Smooth muscle cell (in vitro differentiated cells): Measurements from ENCODE around the gene MCCC1. TPM values are rescaled to one million over a fixed set of nuclear protein-coding genes. Genes with fewer than 3 reads are reported as not detected.
A peak's percentile ranks its signal among the peaks of the same experiment; 100 is the strongest.
"Not testable (repeated sequence)": the region's sequence is repeated elsewhere in the genome, so short reads cannot be mapped to it uniquely, and the experiment has no call there.

ENCODE experiments used
- DNase-seq: peaks from one replicate; lab custom pipeline; 2025; ENCODE audit not compliant: unreplicated experiment; lab: John Stamatoyannopoulos, UW
- H2AFZ ChIP-seq: fragments of 200-600 bp; sonication (generic); 2 replicates; pipeline ENCODE4 v1.6.0; 2016; ENCODE audit warnings: antibody characterized with exemption, low read depth, mild to moderate bottlenecking
- H3F3A ChIP-seq: fragments of 200-600 bp; sonication (generic); 2 replicates; pipeline ENCODE4 v1.6.0; 2017; ENCODE audit warnings: antibody characterized with exemption, low read depth
- H3K27ac ChIP-seq: fragments of 200-600 bp; sonication (generic); 2 replicates; pipeline ENCODE4 v1.5.1; 2016; ENCODE audit warnings: low read depth, mild to moderate bottlenecking
- H3K27me3 ChIP-seq: fragments of 200-600 bp; sonication (generic); 2 replicates; pipeline ENCODE4 v1.6.1; 2016; ENCODE audit warnings: low read depth, mild to moderate bottlenecking
- H3K36me3 ChIP-seq: fragments of 200-600 bp; sonication (generic); 2 replicates; pipeline ENCODE4 v1.5.1; 2016; ENCODE audit warnings: low read depth
- H3K4me1 ChIP-seq: fragments of 200-600 bp; sonication (generic); 2 replicates; pipeline ENCODE4 v1.5.1; 2016; ENCODE audit warnings: low read depth
- H3K4me2 ChIP-seq: fragments of 200-600 bp; sonication (generic); 2 replicates; pipeline ENCODE4 v1.6.0; 2016; ENCODE audit warnings: mild to moderate bottlenecking
- H3K4me3 ChIP-seq: fragments of 200-600 bp; sonication (generic); 2 replicates; pipeline ENCODE4 v1.5.1; 2016; ENCODE audit warnings: mild to moderate bottlenecking
- H3K79me2 ChIP-seq: fragments of 200-600 bp; sonication (generic); 2 replicates; pipeline ENCODE4 v1.6.0; 2016; ENCODE audit warnings: low read depth, mild to moderate bottlenecking
- H3K9ac ChIP-seq: fragments of 200-600 bp; sonication (generic); 2 replicates; pipeline ENCODE4 v1.6.0; 2016; ENCODE audit warnings: low read depth
- H3K9me3 ChIP-seq: fragments of 200-600 bp; sonication (generic); replicated peaks from 2 replicates; pipeline ENCODE4 v1.5.1; 2016; ENCODE audit warnings: low read depth
- H4K20me1 ChIP-seq: fragments of 200-600 bp; sonication (generic); 2 replicates; pipeline ENCODE4 v1.6.0; 2016; ENCODE audit warnings: low read depth
- CTCF ChIP-seq: fragments of 200-600 bp; sonication (generic); IDR thresholded peaks from 2 replicates; pipeline ENCODE4 v1.5.1; 2017; ENCODE audit warnings: borderline replicate concordance, mild to moderate bottlenecking, antibody characterized with exemption; ENCODE audit not compliant: insufficient read depth, poor library complexity, severe bottlenecking
- WGBS: methylation state at CpG from one replicate; pipeline ENCODE4 v1.1.7; 2016; ENCODE audit warnings: low lambda C conversion rate; 5-methylcytosine and 5-hydroxymethylcytosine counted together
- polyA plus RNA-seq: library from polyadenylated mRNA; unstranded; fragments of >200 nt; fragmentation: Nextera tagmentation; extraction: Ambion mirVana; gene quantifications from 2 replicates; pipeline ENCODE4 v1.2.1, GENCODE V29; 2016
- total RNA-seq: library from RNA; depleted of rRNA; stranded (reverse); fragments of >200 nt; gene quantifications from 2 replicates; pipeline ENCODE4 v1.2.3, GENCODE V29; 2014

The MCCC1 gene
- total and polyA plus RNA-seq, 2 experiments from 2014 or later = 10.4 to 12.1 TPM

DNA sequence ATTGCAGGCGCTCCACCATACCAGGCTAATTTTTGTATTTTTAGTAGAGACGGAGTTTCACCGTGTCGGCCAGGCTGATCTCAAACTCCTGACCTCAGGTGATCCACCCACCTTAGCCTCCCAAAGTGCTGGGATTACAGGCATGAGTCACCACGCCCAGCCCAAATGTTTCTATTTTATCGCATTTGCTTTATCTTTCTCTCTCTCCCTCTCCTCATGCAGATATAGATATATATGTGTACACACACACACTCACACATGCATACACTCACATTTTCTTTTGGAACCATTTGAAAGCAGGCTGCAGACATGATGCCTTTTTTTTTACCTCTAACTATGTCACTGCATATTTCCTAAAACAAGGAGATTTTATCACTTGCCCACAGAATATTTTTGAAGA is 7.3 kb upstream of the MCCC1 start:
- H3K4me2 ChIP-seq = no peak overlapping the region
- 76% methylated on average over 6 of the region's 6 CpGs for WGBS
- TF ChIP-seq CTCF = no peak

DNA sequence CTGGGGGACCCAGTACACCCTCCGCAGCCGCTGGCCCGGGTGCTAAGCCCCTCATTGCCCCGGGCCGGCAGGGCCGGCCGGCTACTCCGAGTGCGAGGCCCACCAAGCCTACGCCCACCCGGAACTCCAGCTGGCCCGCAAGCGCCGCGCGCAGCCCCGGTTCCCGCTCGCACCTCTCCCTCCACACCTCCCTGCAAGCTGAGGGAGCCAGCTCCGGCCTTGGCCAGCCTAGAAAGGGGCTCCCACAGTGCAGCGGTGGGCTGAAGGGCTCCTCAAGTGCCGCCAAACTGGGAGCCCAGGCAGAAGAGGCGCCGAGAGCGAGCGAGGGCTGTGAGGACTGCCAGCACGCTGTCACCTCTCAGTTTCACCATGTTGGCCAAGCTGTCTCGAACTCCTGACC is 4.7 kb upstream of the MCCC1 start:
- H3K79me2 ChIP-seq, H4K20me1 ChIP-seq, H3K27ac ChIP-seq: not testable (repeated sequence)

More for the DNA sequence above, 7.3 kb upstream of the MCCC1 start:
- no peak overlapping the region for H2AFZ ChIP-seq
- no peak overlapping the region for H3K4me3 ChIP-seq
- H3K27ac ChIP-seq = no peak overlapping the region
- no peaks in the 10 kb centered on the region for H3K36me3 ChIP-seq
- no peaks in the 10 kb centered on the region for H3K9me3 ChIP-seq
- H3K9ac ChIP-seq = no peak overlapping the region
- no peaks in the 10 kb centered on the region for H3K27me3 ChIP-seq
- H3K79me2 ChIP-seq = no peaks in the 10 kb centered on the region
- H3K4me1 ChIP-seq = no peaks in the 10 kb centered on the region
- H4K20me1 ChIP-seq = no peaks in the 10 kb centered on the region
- no peaks in the 10 kb centered on the region for H3F3A ChIP-seq
- no peak for DNase-seq

GRCh38 chr3:183101040-183101439 is 1.7 kb upstream of the MCCC1 start:
- H2AFZ ChIP-seq, DNase-seq, H4K20me1 ChIP-seq, H3K4me3 ChIP-seq, H3K27me3 ChIP-seq, H3K27ac ChIP-seq, H3K9ac ChIP-seq, H3K79me2 ChIP-seq, H3K36me3 ChIP-seq, H3F3A ChIP-seq, H3K9me3 ChIP-seq, H3K4me2 ChIP-seq: not testable (repeated sequence)
- peaks cover 10% of the 10 kb centered on the region for H3K4me1 ChIP-seq
- 92% methylated on average over 16 of the region's 24 CpGs for WGBS

More for the DNA sequence above, 4.7 kb upstream of the MCCC1 start:
- not testable (repeated sequence) for H3K9me3 ChIP-seq, H3K36me3 ChIP-seq, H3K27me3 ChIP-seq, H3K4me3 ChIP-seq, H3K4me2 ChIP-seq, H3K4me1 ChIP-seq, H3F3A ChIP-seq, H3K9ac ChIP-seq, DNase-seq, H2AFZ ChIP-seq
- 99% methylated on average over 27 of the region's 28 CpGs for WGBS

- Histone ChIP-seq H2AFZ (peak overlapping the region; percentile 65), H3K36me3 (no peaks in the 10 kb centered on the region), H3K9me3 (no peaks in the 10 kb centered on the region), H4K20me1 (no peaks in the 10 kb centered on the region), H3K27ac (no peak overlapping the region), H3K4me1 (peaks cover 10% of the 10 kb centered on the region), H3K27me3 (no peaks in the 10 kb centered on the region), H3F3A (peaks cover 7% of the 10 kb centered on the region), H3K4me3 (no peak overlapping the region), H3K4me2 (no peak overlapping the region), H3K79me2 (no peaks in the 10 kb centered on the region), H3K9ac (no peak overlapping the region)
- TF ChIP-seq CTCF = no peak
- 93% methylated on average over 6 of the region's 6 CpGs for WGBS
- no peak for DNase-seq
Measured at GRCh38 chr3:183100376-183100775, 1.1 kb upstream of the MCCC1 start.

DNA sequence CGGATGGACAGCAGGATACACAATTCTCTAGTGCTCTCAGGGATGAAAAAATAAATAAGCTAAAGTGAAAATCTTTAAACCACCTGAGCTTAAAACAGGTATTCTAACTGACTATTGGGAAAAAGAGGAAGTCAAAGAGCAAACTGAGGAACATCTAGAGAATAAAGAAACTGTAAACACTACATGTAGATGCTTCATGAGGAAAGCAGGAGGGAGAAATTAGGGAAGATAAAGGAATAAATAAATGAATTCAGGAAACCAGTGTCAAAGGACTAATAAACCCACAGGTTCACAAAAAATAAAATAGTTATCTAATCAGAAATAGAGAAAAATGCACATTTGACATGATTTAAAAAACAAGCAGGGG is 525 bp upstream of the MCCC1 start:
- Histone ChIP-seq H3K4me3 (peak overlapping the region; percentile 72), H3K9ac (peak overlapping the region; percentile 11), H3K9me3 (no peaks in the 10 kb centered on the region), H3K36me3 (no peaks in the 10 kb centered on the region), H3F3A (peaks cover 7% of the 10 kb centered on the region), H2AFZ (peak overlapping the region; percentile 65), H4K20me1 (no peaks in the 10 kb centered on the region), H3K27me3 (no peaks in the 10 kb centered on the region), H3K4me2 (peak overlapping the region; percentile 66), H3K79me2 (no peaks in the 10 kb centered on the region), H3K4me1 (peaks cover 10% of the 10 kb centered on the region), H3K27ac (peak overlapping the region; percentile 69)
- no peak for TF ChIP-seq CTCF
- no peak for DNase-seq
- WGBS = 4% methylated on average over 1 of the region's 1 CpG
